Caco-2 (cell line): ENCODE data around the gene RPS16. TPM values are rescaled to one million over a fixed set of nuclear protein-coding genes. Genes with fewer than 3 reads are reported as not detected.
A peak's percentile ranks its signal among the peaks of the same experiment; 100 is the strongest.

Experiments
- BruUV-seq: library from RNA; stranded (reverse); fragments of 400-500 nt; replicated peaks from 2 replicates; lab custom pipeline; 2021; lab: Mats Ljungman, UMichigan
- CTCF ChIA-PET: fragments of 300-600 bp; sonication (Branson Sonifier 250); formaldehyde crosslinking; loops from one replicate; lab custom pipeline; 2022; ENCODE audit warnings: antibody characterized with exemption; lab: Charles Lee
- POLR2A ChIA-PET: fragments of 300-600 bp; sonication (Branson Sonifier 250); formaldehyde crosslinking; loops from one replicate; lab custom pipeline; 2022; ENCODE audit warnings: antibody characterized with exemption; lab: Charles Lee
- DNase-seq, 2 experiments: peaks; one replicate each; pipeline versions ENCODE4 v3.0.0 to v3.0.0-alpha.2; 2020 to 2022
- H3K27me3 ChIP-seq: replicated peaks from 2 replicates; pipeline ENCODE4 v1.6.0; 2011; ENCODE audit warnings: low read length; ENCODE audit not compliant: control insufficient read depth, insufficient read depth
- H3K36me3 ChIP-seq: 2 replicates; pipeline ENCODE4 v1.5.1; 2011; ENCODE audit warnings: low read length; ENCODE audit not compliant: control insufficient read depth, insufficient read depth
- H3K4me1 ChIP-seq: fragments of 250-450 bp; sonication (Bioruptor Pico); 2 replicates; pipeline ENCODE4 v1.5.1; 2020; ENCODE audit warnings: mild to moderate bottlenecking
- H3K4me3 ChIP-seq: 2 replicates; pipeline ENCODE4 v1.5.1; 2011; ENCODE audit warnings: low read depth, mild to moderate bottlenecking, control low read depth, low read length
- H3K9me3 ChIP-seq: fragments of 250-450 bp; sonication (Bioruptor Pico); 2 replicates; pipeline ENCODE4 v1.5.1; 2020; ENCODE audit warnings: mild to moderate bottlenecking, moderate library complexity
- H3K27ac Mint-ChIP-seq: one replicate; pipeline ENCODE4 v1.8.0; 2022; ENCODE audit warnings: mixed read lengths; ENCODE audit not compliant: unreplicated experiment
- H3K27me3 Mint-ChIP-seq: one replicate; pipeline ENCODE4 v1.8.0; 2022; ENCODE audit warnings: mixed read lengths; ENCODE audit not compliant: insufficient read depth, unreplicated experiment
- H3K36me3 Mint-ChIP-seq: one replicate; pipeline ENCODE4 v1.8.0; 2022; ENCODE audit warnings: mild to moderate bottlenecking, mixed read lengths; ENCODE audit not compliant: insufficient read depth, unreplicated experiment
- H3K4me1 Mint-ChIP-seq: one replicate; pipeline ENCODE4 v1.8.0; 2022; ENCODE audit warnings: low read depth, mixed read lengths; ENCODE audit not compliant: unreplicated experiment
- H3K4me3 Mint-ChIP-seq: one replicate; pipeline ENCODE4 v1.8.0; 2022; ENCODE audit warnings: mild to moderate bottlenecking, moderate library complexity, mixed read lengths; ENCODE audit not compliant: unreplicated experiment
- H3K9me3 Mint-ChIP-seq: one replicate; pipeline ENCODE4 v1.8.0; 2022; ENCODE audit warnings: mixed read lengths; ENCODE audit not compliant: unreplicated experiment
- intact Hi-C: fragments of 100-400 bp; cut with micrococcal nuclease; formaldehyde crosslinking; loops from one replicate; pipeline ENCODE4 v1.10.0; 2022; ENCODE audit not compliant: unreplicated experiment
- total RNA-seq: library from RNA; stranded (reverse); gene quantifications from 2 replicates; pipeline ENCODE4 v1.2.3, GENCODE V29; 2022
- TF ChIP-seq, protein P1 (sequence below), 2 experiments: fragments of 200-600 bp in 1 of 2; IDR thresholded peaks; 1 replicate in 1 of 2; 2 replicates in 1 of 2; pipeline versions ENCODE4 v1.5.1 to v1.8.0; 2011 to 2022; ENCODE audit warnings: antibody characterized with exemption in 1 of 2, control low read depth in 1 of 2, inconsistent platforms in 1 of 2, low read depth in 1 of 2, low read length in 1 of 2, mild to moderate bottlenecking in 1 of 2, moderate library complexity in 1 of 2; ENCODE audit not compliant: insufficient read depth in 1 of 2, severe bottlenecking in 1 of 2, unreplicated experiment in 1 of 2

RPS16 gene
- total RNA-seq, 1 experiment from 2014 or later, result 2,801 TPM

DNA sequence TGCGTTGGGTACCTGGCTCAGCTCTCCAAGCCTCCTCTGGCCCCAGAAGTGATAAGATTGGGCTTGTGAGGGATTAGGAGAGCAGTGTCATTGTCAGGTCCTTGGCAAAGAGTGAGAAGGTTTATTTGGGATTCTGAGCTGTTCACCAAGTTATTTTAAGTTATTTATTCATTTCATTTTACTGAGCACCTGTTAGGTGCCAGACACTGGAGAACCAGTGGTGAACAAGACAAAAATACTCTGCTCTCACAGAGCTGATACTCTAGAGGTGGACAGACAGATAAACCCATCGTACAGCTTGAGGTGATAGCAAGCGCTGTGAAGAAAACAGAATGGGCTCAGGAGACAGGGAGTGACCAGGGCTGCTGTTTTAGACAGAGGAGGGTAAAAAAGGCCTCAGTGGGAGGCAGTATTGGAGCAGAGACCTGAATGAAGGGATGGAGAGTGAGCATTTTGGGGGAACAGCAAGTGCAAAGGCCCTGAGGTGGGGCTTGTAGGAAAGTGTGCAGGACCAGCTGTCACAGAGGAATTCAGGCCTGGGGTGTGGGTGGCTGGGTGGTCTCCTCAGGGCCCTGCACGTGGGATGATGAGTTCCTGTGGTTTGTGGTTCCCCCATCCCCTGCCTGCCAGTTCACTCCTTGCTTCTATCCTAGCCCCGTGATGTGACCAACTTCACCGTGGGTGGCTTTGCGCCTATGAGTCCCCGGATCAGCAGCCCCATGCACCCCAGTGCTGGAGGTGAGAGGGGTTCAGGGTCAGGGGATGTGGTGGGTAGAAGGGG, 36.2 kb upstream of the RPS16 start:
- H3K4me1 Mint-ChIP-seq, result no peaks in the 10 kb centered on the region
- CTCF ChIA-PET, result no interaction called here
- no peaks in the 10 kb centered on the region for H3K9me3 Mint-ChIP-seq
- H3K36me3 Mint-ChIP-seq, result peaks cover 92% of the 10 kb centered on the region
- no peak for DNase-seq
- intact Hi-C loops, result no loop called here
- BruUV-seq, result no TSS peak
- H3K27me3 Mint-ChIP-seq, result no peaks in the 10 kb centered on the region
- POLR2A ChIA-PET, result no interaction called here
- TF ChIP-seq, protein P1, sequence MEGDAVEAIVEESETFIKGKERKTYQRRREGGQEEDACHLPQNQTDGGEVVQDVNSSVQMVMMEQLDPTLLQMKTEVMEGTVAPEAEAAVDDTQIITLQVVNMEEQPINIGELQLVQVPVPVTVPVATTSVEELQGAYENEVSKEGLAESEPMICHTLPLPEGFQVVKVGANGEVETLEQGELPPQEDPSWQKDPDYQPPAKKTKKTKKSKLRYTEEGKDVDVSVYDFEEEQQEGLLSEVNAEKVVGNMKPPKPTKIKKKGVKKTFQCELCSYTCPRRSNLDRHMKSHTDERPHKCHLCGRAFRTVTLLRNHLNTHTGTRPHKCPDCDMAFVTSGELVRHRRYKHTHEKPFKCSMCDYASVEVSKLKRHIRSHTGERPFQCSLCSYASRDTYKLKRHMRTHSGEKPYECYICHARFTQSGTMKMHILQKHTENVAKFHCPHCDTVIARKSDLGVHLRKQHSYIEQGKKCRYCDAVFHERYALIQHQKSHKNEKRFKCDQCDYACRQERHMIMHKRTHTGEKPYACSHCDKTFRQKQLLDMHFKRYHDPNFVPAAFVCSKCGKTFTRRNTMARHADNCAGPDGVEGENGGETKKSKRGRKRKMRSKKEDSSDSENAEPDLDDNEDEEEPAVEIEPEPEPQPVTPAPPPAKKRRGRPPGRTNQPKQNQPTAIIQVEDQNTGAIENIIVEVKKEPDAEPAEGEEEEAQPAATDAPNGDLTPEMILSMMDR (IDR thresholded peaks at IDR 0.05; ENCODE audit: insufficient read depth in 1 of 2, low read depth in 1 of 2, low read length in 1 of 2, severe bottlenecking in 1 of 2, unreplicated experiment in 1 of 2), result no peak
- H3K4me3 Mint-ChIP-seq, result no peak overlapping the region
- Histone ChIP-seq H3K36me3 (peaks cover 21% of the 10 kb centered on the region), H3K9me3 (no peaks in the 10 kb centered on the region), H3K27me3 (no peaks in the 10 kb centered on the region), H3K4me1 (no peaks in the 10 kb centered on the region), H3K4me3 (no peak overlapping the region)
- H3K27ac Mint-ChIP-seq, result peak overlapping the region; percentile 17

DNA sequence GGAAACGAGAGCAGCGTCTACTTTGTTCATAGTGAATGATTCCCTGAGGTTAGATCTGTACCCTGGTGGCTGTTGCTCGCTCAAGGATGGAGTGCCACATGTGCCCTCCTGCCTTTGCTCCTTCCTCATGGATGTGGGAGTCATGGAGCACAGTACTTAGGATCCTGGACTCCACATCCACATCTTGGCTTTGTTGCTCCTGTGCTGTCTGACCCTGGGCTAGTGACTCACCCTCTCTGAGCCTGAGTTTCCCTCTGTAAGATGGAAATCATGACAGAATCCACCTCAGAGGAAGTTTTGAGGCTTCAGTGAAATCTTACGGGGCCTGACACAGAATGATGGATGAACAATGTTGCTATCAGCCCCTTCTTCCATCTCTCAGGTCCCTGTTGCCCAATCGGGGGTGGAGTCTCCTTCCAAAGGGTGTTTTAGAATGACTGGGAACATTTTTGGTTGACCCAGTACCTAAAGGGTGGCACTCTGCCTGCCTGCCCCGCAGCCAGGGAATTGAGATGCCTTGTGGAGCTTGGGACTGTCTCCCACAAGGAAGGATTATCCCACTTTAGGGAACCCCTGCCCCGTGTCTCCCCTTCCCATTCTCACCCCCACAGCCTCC, 35.1 kb upstream of the RPS16 start:
- Histone ChIP-seq H3K4me3 (no peak overlapping the region), H3K27me3 (no peaks in the 10 kb centered on the region), H3K9me3 (no peaks in the 10 kb centered on the region), H3K36me3 (peaks cover 17% of the 10 kb centered on the region), H3K4me1 (no peaks in the 10 kb centered on the region)
- no TSS peak for BruUV-seq
- no peaks in the 10 kb centered on the region for H3K9me3 Mint-ChIP-seq
- no peak for DNase-seq
- H3K27me3 Mint-ChIP-seq, result no peaks in the 10 kb centered on the region
- ChIA-PET POLR2A (no interaction called here), CTCF (no interaction called here)
- TF ChIP-seq, protein P1 (IDR thresholded peaks at IDR 0.05; ENCODE audit: insufficient read depth in 1 of 2, low read depth in 1 of 2, low read length in 1 of 2, severe bottlenecking in 1 of 2, unreplicated experiment in 1 of 2), result no peak
- no peak overlapping the region for H3K4me3 Mint-ChIP-seq
- intact Hi-C loops, result no loop called here
- H3K27ac Mint-ChIP-seq, result no peak overlapping the region
- H3K36me3 Mint-ChIP-seq, result peaks cover 91% of the 10 kb centered on the region
- no peaks in the 10 kb centered on the region for H3K4me1 Mint-ChIP-seq

DNA sequence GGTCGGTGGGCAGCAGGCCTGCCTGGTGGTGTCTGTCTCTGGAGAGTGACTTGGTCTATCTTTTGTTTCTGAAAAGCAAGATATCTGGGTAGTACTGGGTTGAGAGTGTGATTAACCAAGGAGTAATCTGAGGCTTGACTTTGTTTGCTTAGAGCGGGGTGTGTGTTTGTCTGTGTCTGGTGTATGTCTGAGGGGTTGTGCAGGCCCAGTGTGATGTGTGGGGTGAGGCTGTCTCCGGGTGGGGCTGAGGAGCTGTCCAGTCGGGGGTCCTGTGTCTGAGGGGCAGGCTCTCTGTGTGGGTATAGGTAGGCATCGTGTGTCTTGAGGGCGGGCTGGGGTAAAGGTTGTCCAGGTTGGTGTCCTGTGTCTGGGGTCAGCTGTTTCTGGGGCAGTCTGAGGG, 33.8 kb upstream of the RPS16 start:
- Histone ChIP-seq H3K27me3 (no peaks in the 10 kb centered on the region), H3K4me3 (no peak overlapping the region), H3K36me3 (peaks cover 18% of the 10 kb centered on the region), H3K9me3 (no peaks in the 10 kb centered on the region), H3K4me1 (no peaks in the 10 kb centered on the region)
- DNase-seq, result no peak
- TF ChIP-seq, protein P1 (IDR thresholded peaks at IDR 0.05; ENCODE audit: insufficient read depth in 1 of 2, low read depth in 1 of 2, low read length in 1 of 2, severe bottlenecking in 1 of 2, unreplicated experiment in 1 of 2), result no peak
- H3K27ac Mint-ChIP-seq, result no peak overlapping the region
- H3K27me3 Mint-ChIP-seq, result no peaks in the 10 kb centered on the region
- no peaks in the 10 kb centered on the region for H3K4me1 Mint-ChIP-seq
- peaks cover 91% of the 10 kb centered on the region for H3K36me3 Mint-ChIP-seq
- CTCF ChIA-PET, result no interaction called here
- H3K9me3 Mint-ChIP-seq, result no peaks in the 10 kb centered on the region
- intact Hi-C loops, result no loop called here
- no TSS peak for BruUV-seq
- H3K4me3 Mint-ChIP-seq, result no peak overlapping the region
- POLR2A ChIA-PET, result interaction anchor here (1.0 to 1.5 kb wide), 2 partner anchors 11 to 34 kb away, joined by 3 to 5 read pairs; partner anchors contain the start of genes RPS16 and TIMM50
